IPS-15b (cell line): ENCODE data around the gene GPR45.

Source experiments
- H3K27me3 ChIP-seq: one replicate; pipeline ENCODE4 v1.6.1; 2013; ENCODE audit warnings: low read length; ENCODE audit not compliant: control insufficient read depth, insufficient read depth
- H3K36me3 ChIP-seq: one replicate; pipeline ENCODE4 v1.6.1; 2013; ENCODE audit warnings: low read length; ENCODE audit not compliant: control insufficient read depth, insufficient read depth
- H3K4me1 ChIP-seq: one replicate; pipeline ENCODE4 v1.6.1; 2013; ENCODE audit warnings: mild to moderate bottlenecking, low read length; ENCODE audit not compliant: control insufficient read depth, insufficient read depth
- H3K4me3 ChIP-seq: one replicate; pipeline ENCODE4 v1.5.1; 2013; ENCODE audit warnings: low read depth, low read length
- H3K9ac ChIP-seq: one replicate; pipeline ENCODE4 v1.6.1; 2013; ENCODE audit warnings: low read depth, mild to moderate bottlenecking, low read length
- H3K9me3 ChIP-seq: one replicate; pipeline ENCODE4 v1.6.1; 2013; ENCODE audit warnings: mild to moderate bottlenecking, low read length; ENCODE audit not compliant: control insufficient read depth, insufficient read depth

GPR45 gene

GRCh38 chr2:105241443-105241842 is at the start of gene GPR45:
GPR45 (plus strand) TSS chr2:105241743; CDS start chr2:105241859, 116 bp downstream.
- no peaks in the 10 kb centered on the region for H3K9me3 ChIP-seq
- H3K4me3 ChIP-seq = no peak within 1 kb of the TSS
- no peaks in the 10 kb centered on the region for H3K36me3 ChIP-seq
- peaks cover 14% of the 10 kb centered on the region for H3K27me3 ChIP-seq
- H3K9ac ChIP-seq = no peak within 1 kb of the TSS
- H3K4me1 ChIP-seq = no peaks in the 10 kb centered on the region

- Histone ChIP-seq H3K36me3 (no peaks in the 10 kb centered on the region), H3K9me3 (no peaks in the 10 kb centered on the region), H3K27me3 (no peaks in the 10 kb centered on the region), H3K4me1 (no peaks in the 10 kb centered on the region), H3K9ac (no peak overlapping the region), H3K4me3 (no peak overlapping the region)
Observed at GRCh38 chr2:105194022-105194675, 47.4 kb upstream of the GPR45 start.

- H3K36me3 ChIP-seq = no peaks in the 10 kb centered on the region
- H3K4me1 ChIP-seq = no peaks in the 10 kb centered on the region
- no peaks in the 10 kb centered on the region for H3K9me3 ChIP-seq
- no peak overlapping the region for H3K9ac ChIP-seq
- H3K4me3 ChIP-seq = no peak overlapping the region
- H3K27me3 ChIP-seq = no peaks in the 10 kb centered on the region
Observed at GRCh38 chr2:105196651-105197050, 44.9 kb upstream of the GPR45 start.

GRCh38 chr2:105215586-105216192 is 25.9 kb upstream of the GPR45 start:
- no peaks in the 10 kb centered on the region for H3K27me3 ChIP-seq
- no peaks in the 10 kb centered on the region for H3K9me3 ChIP-seq
- no peaks in the 10 kb centered on the region for H3K4me1 ChIP-seq
- no peak overlapping the region for H3K9ac ChIP-seq
- H3K36me3 ChIP-seq = no peaks in the 10 kb centered on the region
- H3K4me3 ChIP-seq = no peak overlapping the region

GRCh38 chr2:105220604-105221003 is 20.9 kb upstream of the GPR45 start:
- no peaks in the 10 kb centered on the region for H3K9me3 ChIP-seq
- H3K9ac ChIP-seq = no peak overlapping the region
- H3K27me3 ChIP-seq = no peaks in the 10 kb centered on the region
- H3K4me1 ChIP-seq = peaks cover 6% of the 10 kb centered on the region
- no peaks in the 10 kb centered on the region for H3K36me3 ChIP-seq
- no peak overlapping the region for H3K4me3 ChIP-seq

- no peaks in the 10 kb centered on the region for H3K36me3 ChIP-seq
- no peaks in the 10 kb centered on the region for H3K27me3 ChIP-seq
- H3K9ac ChIP-seq = no peak overlapping the region
- H3K4me1 ChIP-seq = peaks cover 6% of the 10 kb centered on the region
- no peaks in the 10 kb centered on the region for H3K9me3 ChIP-seq
- no peak overlapping the region for H3K4me3 ChIP-seq
Observed at GRCh38 chr2:105224444-105224843, 17.1 kb upstream of the GPR45 start.

- peaks cover 4% of the 10 kb centered on the region for H3K27me3 ChIP-seq
- no peaks in the 10 kb centered on the region for H3K36me3 ChIP-seq
- H3K4me1 ChIP-seq = no peaks in the 10 kb centered on the region
- H3K4me3 ChIP-seq = no peak overlapping the region
- no peak overlapping the region for H3K9ac ChIP-seq
- no peaks in the 10 kb centered on the region for H3K9me3 ChIP-seq
Observed at GRCh38 chr2:105231232-105231619, 10.3 kb upstream of the GPR45 start.

GRCh38 chr2:105235388-105236059 is 6.0 kb upstream of the GPR45 start:
- H3K4me1 ChIP-seq = no peaks in the 10 kb centered on the region
- no peaks in the 10 kb centered on the region for H3K9me3 ChIP-seq
- H3K27me3 ChIP-seq = peaks cover 18% of the 10 kb centered on the region
- no peaks in the 10 kb centered on the region for H3K36me3 ChIP-seq
- H3K4me3 ChIP-seq = no peak overlapping the region
- no peak overlapping the region for H3K9ac ChIP-seq

- H3K9me3 ChIP-seq = no peaks in the 10 kb centered on the region
- H3K9ac ChIP-seq = no peak overlapping the region
- peaks cover 18% of the 10 kb centered on the region for H3K27me3 ChIP-seq
- H3K4me1 ChIP-seq = no peaks in the 10 kb centered on the region
- no peak overlapping the region for H3K4me3 ChIP-seq
- no peaks in the 10 kb centered on the region for H3K36me3 ChIP-seq
Observed at GRCh38 chr2:105236060-105236424, 5.5 kb upstream of the GPR45 start.

GRCh38 chr2:105237045-105237765 is 4.3 kb upstream of the GPR45 start:
- Histone ChIP-seq H3K4me3 (no peak overlapping the region), H3K36me3 (no peaks in the 10 kb centered on the region), H3K27me3 (peaks cover 18% of the 10 kb centered on the region), H3K9ac (no peak overlapping the region), H3K9me3 (no peaks in the 10 kb centered on the region), H3K4me1 (no peaks in the 10 kb centered on the region)

GRCh38 chr2:105238664-105239240 is 2.8 kb upstream of the GPR45 start:
- no peaks in the 10 kb centered on the region for H3K36me3 ChIP-seq
- H3K9ac ChIP-seq = no peak overlapping the region
- H3K27me3 ChIP-seq = peaks cover 18% of the 10 kb centered on the region
- no peaks in the 10 kb centered on the region for H3K4me1 ChIP-seq
- H3K9me3 ChIP-seq = no peaks in the 10 kb centered on the region
- H3K4me3 ChIP-seq = no peak overlapping the region
